Lung (tissue), 12 donors: ENCODE data around the gene COL16A1. TPM values are rescaled to one million over a fixed set of nuclear protein-coding genes. Genes with fewer than 3 reads are reported as not detected.

Source experiments
- ATAC-seq: fragments of 200-7000 bp; cut with Tn5 transposase; one replicate; pipeline ENCODE4 v1.9.1; 2020; ENCODE audit warnings: moderate number of reproducible peaks; ENCODE audit not compliant: insufficient read depth, low FRiP score
- DNase-seq, 3 donors: peaks; one replicate each; pipeline ENCODE4 v3.0.0-alpha.2; 2013 to 2017
- H3K27ac ChIP-seq, 2 donors: one replicate each; pipeline ENCODE4 v1.5.1; 2013; ENCODE audit warnings: mild to moderate bottlenecking in 2 of 2, moderate library complexity in 2 of 2, control low read depth in 1 of 2, inconsistent platforms in 1 of 2, low read depth in 1 of 2, low read length in 1 of 2
- H3K27me3 ChIP-seq, 3 donors: one replicate each; pipeline ENCODE4 v1.5.1; 2013; ENCODE audit warnings: low read length in 2 of 3; ENCODE audit not compliant: control insufficient read depth in 3 of 3, insufficient read depth in 3 of 3
- H3K36me3 ChIP-seq, 4 donors: one replicate each; pipeline ENCODE4 v1.5.1; 2013; ENCODE audit warnings: low read length in 4 of 4, mild to moderate bottlenecking in 1 of 4, moderate library complexity in 1 of 4; ENCODE audit not compliant: control insufficient read depth in 4 of 4, insufficient read depth in 4 of 4
- H3K4me1 ChIP-seq, 5 donors: one replicate each; pipeline ENCODE4 v1.5.1; 2013; ENCODE audit warnings: low read length in 5 of 5, mild to moderate bottlenecking in 2 of 5, moderate library complexity in 1 of 5; ENCODE audit not compliant: control insufficient read depth in 5 of 5, insufficient read depth in 5 of 5
- H3K4me3 ChIP-seq: one replicate; pipeline ENCODE4 v1.5.1; 2013; ENCODE audit warnings: mild to moderate bottlenecking, control low read depth, moderate library complexity
- H3K9ac ChIP-seq, 2 donors: one replicate each; pipeline ENCODE4 v1.5.1; 2013; ENCODE audit warnings: low read length in 2 of 2, control low read depth in 1 of 2; ENCODE audit not compliant: insufficient read depth in 1 of 2
- H3K9me3 ChIP-seq, 4 donors: one replicate each; pipeline ENCODE4 v1.5.1; 2013; ENCODE audit warnings: low read length in 3 of 4, mild to moderate bottlenecking in 1 of 4, moderate library complexity in 1 of 4; ENCODE audit not compliant: control insufficient read depth in 4 of 4, insufficient read depth in 3 of 4
- CTCF ChIP-seq: IDR thresholded peaks from 2 replicates; pipeline ENCODE4 v1.5.1; 2012; ENCODE audit warnings: mild to moderate bottlenecking; ENCODE audit errors: control extremely low read depth, extremely low read depth
- WGBS, 2 donors: extraction: QIAGEN DNeasy Blood & Tissue Kit; methylation state at CpG; one replicate each; pipeline ENCODE4 v1.1.7; 2013; 5-methylcytosine and 5-hydroxymethylcytosine counted together
- polyA plus RNA-seq, 2 donors: library from polyadenylated mRNA; stranded (reverse); fragments of 200-250 nt; gene quantifications; one replicate each; pipeline ENCODE4 v1.2.1, GENCODE V29; 2013
- total RNA-seq, 2 donors: library from RNA; depleted of rRNA in 1 of 2; stranded (reverse); fragments of >200 nt in 1 of 2; gene quantifications; one replicate each; pipeline ENCODE4 v1.2.1, GENCODE V29; 2014 to 2021
- donor health status: control.
- donor health status: control.
- donor health status: Bipolar disorder and iron deficiency.
- donor health status: healthy.
- donor health status: DM: yes; HTN: yes; CAD: no.

The COL16A1 gene
- total and polyA plus RNA-seq, 4 donors = 16.5 to 83.2 (median 43.3) TPM

- ATAC-seq (no peak), DNase-seq (no peak)
- Histone ChIP-seq H3K36me3 (peaks cover 0 to 3% (median 0%) of the 10 kb centered on the region in 4 donors), H3K9ac (no peak overlapping the region), H3K4me1 (peaks cover 0 to 26% (median 15%) of the 10 kb centered on the region in 5 donors), H3K4me3 (no peak overlapping the region), H3K27me3 (no peaks in the 10 kb centered on the region), H3K9me3 (peaks cover 0 to 3% (median 0%) of the 10 kb centered on the region in 4 donors), H3K27ac (no peak overlapping the region)
- TF ChIP-seq CTCF = no peak
- 85 to 94% methylated on average over 4 of the region's 4 CpGs for WGBS, 2 donors
These were observed 61.5 kb downstream of the COL16A1 start for GRCh38 chr1:31642366-31642765.

GRCh38 chr1:31640964-31641363 is 62.9 kb downstream of the COL16A1 start:
- Histone ChIP-seq H3K9ac (no peak overlapping the region), H3K36me3 (peaks cover 0 to 3% (median 0%) of the 10 kb centered on the region in 4 donors), H3K27me3 (no peaks in the 10 kb centered on the region), H3K9me3 (no peaks in the 10 kb centered on the region), H3K4me3 (no peak overlapping the region), H3K4me1 (peaks cover 0 to 30% (median 15%) of the 10 kb centered on the region in 5 donors), H3K27ac (peak overlapping the region; percentile 47 to 68)
- WGBS, 2 donors = 60 to 80% methylated on average over 4 of the region's 4 CpGs
- ATAC-seq (no peak), DNase-seq (no peak)
- no peak for TF ChIP-seq CTCF

GRCh38 chr1:31640179-31640578 is 63.6 kb downstream of the COL16A1 start:
- no peaks in the 10 kb centered on the region for H3K9me3 ChIP-seq
- H3K4me3 ChIP-seq = no peak overlapping the region
- ATAC-seq (no peak), DNase-seq (no peak)
- H3K27ac ChIP-seq = peak overlapping the region in 1 of 2 donors; percentile 4
- H3K9ac ChIP-seq = no peak overlapping the region
- peaks cover 0 to 3% (median under 1%) of the 10 kb centered on the region in 4 donors for H3K36me3 ChIP-seq
- H3K27me3 ChIP-seq = no peaks in the 10 kb centered on the region
- TF ChIP-seq CTCF = no peak
- peaks cover 0 to 28% (median 9%) of the 10 kb centered on the region in 5 donors for H3K4me1 ChIP-seq

- H3K27ac ChIP-seq = peak overlapping the region in 1 of 2 donors; percentile 37
- no peak for TF ChIP-seq CTCF
- H3K4me1 ChIP-seq = peaks cover 0 to 28% (median 9%) of the 10 kb centered on the region in 5 donors
These were observed 64.3 kb downstream of the COL16A1 start for GRCh38 chr1:31639543-31639942.

More at GRCh38 chr1:31639543-31639942, 64.3 kb downstream of the COL16A1 start:
- Histone ChIP-seq H3K27me3 (no peaks in the 10 kb centered on the region), H3K36me3 (peaks cover 0 to 6% (median under 1%) of the 10 kb centered on the region in 4 donors), H3K9ac (no peak overlapping the region), H3K4me3 (no peak overlapping the region), H3K9me3 (no peaks in the 10 kb centered on the region)
- 32 to 54% methylated on average over 5 of the region's 5 CpGs for WGBS, 2 donors
- no peak for DNase-seq
- peak; percentile 24 for ATAC-seq
